Left forelimb (tissue), 1 donor: ENCODE results near the gene EGLN2.
"Not testable (repeated sequence)": the region's sequence is repeated elsewhere in the genome, so short reads cannot be mapped to it uniquely, and the experiment has no call there.

ENCODE experiments used
- DNase-seq: peaks from one replicate; pipeline ENCODE4 v3.0.0-alpha.2; 2018; ENCODE audit warnings: low spot score

The EGLN2 gene

DNA sequence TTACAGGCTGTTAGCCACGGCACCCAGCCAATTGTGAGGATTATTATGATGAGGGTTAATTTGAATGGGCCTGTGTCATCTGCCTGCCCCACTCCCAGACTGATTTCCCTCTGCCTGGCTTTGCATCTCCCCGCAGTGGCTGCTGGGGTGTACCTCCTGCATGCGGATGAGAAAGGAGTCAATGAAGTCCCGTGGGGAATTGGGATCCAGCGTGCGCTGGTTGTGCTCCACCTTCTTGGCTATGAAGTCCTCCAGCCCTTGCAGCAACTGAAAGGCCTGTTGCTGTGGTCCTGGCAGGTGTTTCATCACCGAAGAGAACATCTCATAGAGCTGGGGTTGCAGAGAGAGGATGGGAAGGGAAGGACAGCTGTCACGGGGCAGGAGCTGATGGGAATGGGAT, 47.7 kb downstream of the EGLN2 start:
- DNase-seq, result not testable (repeated sequence)

DNA sequence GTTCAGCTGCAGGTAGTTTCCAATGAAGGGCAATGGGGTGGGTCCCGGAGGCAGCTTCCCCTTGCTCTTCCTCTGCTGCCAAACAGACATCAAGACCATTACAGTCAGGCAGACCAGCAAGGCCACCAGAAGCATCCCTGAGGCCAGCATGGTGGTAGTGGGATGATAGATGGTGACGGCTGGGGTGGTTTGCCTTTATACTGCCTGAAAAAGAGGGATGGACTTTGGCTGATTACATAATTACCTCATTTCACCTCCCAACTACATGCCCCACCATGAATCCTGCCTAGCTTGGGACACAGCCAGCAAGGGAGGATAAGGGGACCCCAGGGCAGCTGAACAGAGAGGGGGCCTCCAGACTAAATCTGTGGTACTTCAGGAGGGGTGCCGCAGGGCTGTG, 51.3 kb downstream of the EGLN2 start, which contains the start of gene CYP2A6:
Gene CYP2A6 (minus strand): TSS at position 171 of the 400 bp plus-strand sequence. CDS start 21 bp downstream, at position 150.
- DNase-seq, result not testable (repeated sequence)

DNA sequence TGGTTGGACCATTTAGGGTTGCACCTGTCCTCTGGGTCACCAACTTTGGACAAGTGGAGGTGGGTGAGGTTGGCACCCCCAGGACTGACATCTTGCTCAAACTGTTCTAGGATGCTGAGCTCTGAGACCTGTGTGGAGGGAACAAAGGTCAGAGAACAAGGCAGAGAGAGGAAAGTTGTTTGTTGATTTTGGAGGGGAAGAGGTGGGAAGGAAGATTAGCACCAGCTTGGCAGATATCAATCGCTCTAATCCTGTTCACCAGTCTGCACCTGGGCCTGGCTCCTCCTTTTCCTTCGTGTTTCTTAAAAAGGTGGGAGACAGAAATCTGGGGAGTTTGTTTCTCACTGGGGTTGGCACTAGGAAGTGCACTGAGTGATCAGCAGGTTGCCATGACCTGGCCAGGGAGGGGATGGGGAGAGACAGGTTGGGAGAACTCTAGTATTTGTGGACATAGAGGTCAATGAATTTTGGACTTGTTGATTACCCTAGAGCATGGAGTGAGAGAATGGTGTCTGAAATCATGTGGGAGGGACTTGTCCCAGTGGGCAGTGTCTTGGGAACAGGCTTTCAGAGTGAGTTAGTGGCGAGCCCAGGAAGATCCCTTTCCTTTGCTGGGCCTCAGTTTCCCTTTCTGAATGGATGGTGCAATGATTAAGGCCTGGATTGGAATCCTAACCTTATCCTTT, 53.6 kb downstream of the EGLN2 start:
- DNase-seq, result not testable (repeated sequence)
